Peyer's patch (tissue), 4 donors: ENCODE measurements around the gene IQGAP2. TPM values are rescaled to one million over a fixed set of nuclear protein-coding genes. Genes with fewer than 3 reads are reported as not detected.

ENCODE experiments used
- DNase-seq, 3 donors: peaks; one replicate each; pipeline ENCODE4 v3.0.0-alpha.2; 2017 to 2019
- H3K27ac ChIP-seq, 4 donors: fragments of 200-600 bp; sonication (generic); one replicate each; pipeline ENCODE4 v1.5.1; 2016 to 2019
- H3K27me3 ChIP-seq, 2 donors: fragments of 200-600 bp; sonication (generic); one replicate each; pipeline ENCODE4 v1.5.1; 2019
- H3K36me3 ChIP-seq, 3 donors: fragments of 200-600 bp; sonication (generic); one replicate each; pipeline ENCODE4 v1.5.1; 2016 to 2019
- H3K4me1 ChIP-seq, 4 donors: fragments of 200-600 bp; sonication (generic); one replicate each; pipeline ENCODE4 v1.5.1; 2016 to 2019
- H3K4me3 ChIP-seq, 4 donors: fragments of 200-600 bp; sonication (generic); 1 replicate in 3 of 4; 2 replicates in 1 of 4; pipeline ENCODE4 v1.5.1; 2016 to 2019; ENCODE audit warnings: mild to moderate bottlenecking in 1 of 4
- H3K9me3 ChIP-seq, 4 donors: fragments of 200-600 bp; sonication (generic); one replicate each; pipeline ENCODE4 v1.5.1; 2016 to 2019; ENCODE audit warnings: mild to moderate bottlenecking in 1 of 4
- CTCF ChIP-seq, 6 experiments: fragments of 450-650 bp in 4 of 6; fragments of 200-600 bp in 2 of 6; sonication (generic) in 1 of 6; IDR thresholded peaks; one replicate each; pipeline ENCODE4 v1.5.1; 2017 to 2019; ENCODE audit warnings: antibody characterized with exemption in 6 of 6, mild to moderate bottlenecking in 3 of 6, moderate library complexity in 1 of 6
- POLR2A ChIP-seq, 2 donors: fragments of 450-650 bp; IDR thresholded peaks; one replicate each; pipeline ENCODE4 v1.5.1; 2017; ENCODE audit warnings: antibody characterized with exemption in 2 of 2, mild to moderate bottlenecking in 2 of 2, moderate library complexity in 2 of 2
- total RNA-seq, 4 donors: library from RNA; depleted of rRNA; stranded (reverse); fragments of >200 nt; gene quantifications; one replicate each; pipeline ENCODE4 v1.1.0, GENCODE V29; 2016

IQGAP2 gene
- total RNA-seq, 4 donors from 2014 or later: 58.6 to 110 (median 84.7) TPM

- Histone ChIP-seq H3K4me1 (no peaks in the 10 kb centered on the region), H3K27me3 (no peaks in the 10 kb centered on the region), H3K4me3 (no peak overlapping the region)
These were observed 298.2 kb downstream of the IQGAP2 start for GRCh38 chr5:76701298-76701697.

GRCh38 chr5:76703707-76704106 is 300.6 kb downstream of the IQGAP2 start:
- Histone ChIP-seq H3K27me3 (no peaks in the 10 kb centered on the region), H3K36me3 (peaks cover 0 to 18% (median 0%) of the 10 kb centered on the region in 3 donors), H3K9me3 (no peaks in the 10 kb centered on the region), H3K4me1 (no peaks in the 10 kb centered on the region), H3K4me3 (no peak overlapping the region), H3K27ac (no peak overlapping the region)
- DNase-seq: no peak
- TF ChIP-seq CTCF (IDR thresholded peaks at IDR 0.05) (no peak), POLR2A (IDR thresholded peaks at IDR 0.05) (no peak)

More at GRCh38 chr5:76701298-76701697, 298.2 kb downstream of the IQGAP2 start:
- H3K9me3 ChIP-seq: no peaks in the 10 kb centered on the region
- no peak overlapping the region for H3K27ac ChIP-seq
- DNase-seq: no peak
- peaks cover 0 to 20% (median 0%) of the 10 kb centered on the region in 3 donors for H3K36me3 ChIP-seq
- TF ChIP-seq POLR2A (IDR thresholded peaks at IDR 0.05) (no peak), CTCF (IDR thresholded peaks at IDR 0.05) (no peak)

GRCh38 chr5:76704131-76704663 is 301.1 kb downstream of the IQGAP2 start:
- Histone ChIP-seq H3K27ac (no peak overlapping the region), H3K4me1 (no peaks in the 10 kb centered on the region), H3K36me3 (peaks cover 0 to 18% (median 0%) of the 10 kb centered on the region in 3 donors), H3K27me3 (no peaks in the 10 kb centered on the region), H3K4me3 (no peak overlapping the region), H3K9me3 (no peaks in the 10 kb centered on the region)
- TF ChIP-seq CTCF (IDR thresholded peaks at IDR 0.05) (no peak), POLR2A (IDR thresholded peaks at IDR 0.05) (no peak)
- DNase-seq: no peak

GRCh38 chr5:76705574-76705973 is 302.5 kb downstream of the IQGAP2 start:
- no peak overlapping the region for H3K27ac ChIP-seq
- H3K4me1 ChIP-seq: no peaks in the 10 kb centered on the region
- DNase-seq: no peak
- TF ChIP-seq CTCF (IDR thresholded peaks at IDR 0.05): no peak
- TF ChIP-seq POLR2A (IDR thresholded peaks at IDR 0.05): no peak
- peaks cover 0 to 18% (median 0%) of the 10 kb centered on the region in 3 donors for H3K36me3 ChIP-seq
- no peaks in the 10 kb centered on the region for H3K9me3 ChIP-seq
- H3K27me3 ChIP-seq: no peaks in the 10 kb centered on the region
- no peak overlapping the region for H3K4me3 ChIP-seq

- H3K4me3 ChIP-seq: no peak overlapping the region
- H3K4me1 ChIP-seq: peaks cover 0 to 4% (median 0%) of the 10 kb centered on the region in 4 donors
- no peak for DNase-seq
- no peaks in the 10 kb centered on the region for H3K9me3 ChIP-seq
- no peak overlapping the region for H3K27ac ChIP-seq
- TF ChIP-seq POLR2A (IDR thresholded peaks at IDR 0.05) (no peak), CTCF (IDR thresholded peaks at IDR 0.05) (no peak)
- no peaks in the 10 kb centered on the region for H3K27me3 ChIP-seq
- peaks cover 0 to 6% (median 0%) of the 10 kb centered on the region in 3 donors for H3K36me3 ChIP-seq
These were observed 306.7 kb downstream of the IQGAP2 start for GRCh38 chr5:76709762-76710161.
